Measurements from ENCODE around the gene BLOC1S1. TPM values are rescaled to one million over a fixed set of nuclear protein-coding genes. Genes with fewer than 3 reads are reported as not detected.
"Not testable (repeated sequence)": the region's sequence is repeated elsewhere in the genome, so short reads cannot be mapped to it uniquely, and the experiment has no call there.

BLOC1S1 gene
- total RNA-seq, 1 donor from 2014 or later = 109 TPM

DNA sequence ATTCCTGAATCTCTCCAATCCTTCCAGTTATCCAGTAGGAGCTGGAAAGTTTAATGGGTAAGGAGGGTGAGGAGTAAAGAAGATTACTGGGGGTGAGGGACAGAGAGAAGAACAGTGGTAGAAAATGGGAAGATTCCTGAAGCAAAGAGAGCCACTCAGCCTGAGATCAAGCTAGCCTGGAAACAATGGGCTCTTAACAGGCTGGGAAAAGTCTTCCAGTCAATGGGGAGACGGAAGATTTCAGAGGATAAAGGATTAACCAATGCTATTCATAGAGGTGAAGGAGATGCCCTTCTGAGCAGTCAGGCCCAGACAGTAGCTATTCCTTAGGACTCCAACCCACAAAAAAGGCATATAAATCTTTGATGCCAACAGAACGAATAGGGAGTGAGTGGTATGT, 41.9 kb downstream of the BLOC1S1 start:
- intact Hi-C loops (cut with micrococcal nuclease) = no loop called here
- TF ChIP-seq, protein P1, sequence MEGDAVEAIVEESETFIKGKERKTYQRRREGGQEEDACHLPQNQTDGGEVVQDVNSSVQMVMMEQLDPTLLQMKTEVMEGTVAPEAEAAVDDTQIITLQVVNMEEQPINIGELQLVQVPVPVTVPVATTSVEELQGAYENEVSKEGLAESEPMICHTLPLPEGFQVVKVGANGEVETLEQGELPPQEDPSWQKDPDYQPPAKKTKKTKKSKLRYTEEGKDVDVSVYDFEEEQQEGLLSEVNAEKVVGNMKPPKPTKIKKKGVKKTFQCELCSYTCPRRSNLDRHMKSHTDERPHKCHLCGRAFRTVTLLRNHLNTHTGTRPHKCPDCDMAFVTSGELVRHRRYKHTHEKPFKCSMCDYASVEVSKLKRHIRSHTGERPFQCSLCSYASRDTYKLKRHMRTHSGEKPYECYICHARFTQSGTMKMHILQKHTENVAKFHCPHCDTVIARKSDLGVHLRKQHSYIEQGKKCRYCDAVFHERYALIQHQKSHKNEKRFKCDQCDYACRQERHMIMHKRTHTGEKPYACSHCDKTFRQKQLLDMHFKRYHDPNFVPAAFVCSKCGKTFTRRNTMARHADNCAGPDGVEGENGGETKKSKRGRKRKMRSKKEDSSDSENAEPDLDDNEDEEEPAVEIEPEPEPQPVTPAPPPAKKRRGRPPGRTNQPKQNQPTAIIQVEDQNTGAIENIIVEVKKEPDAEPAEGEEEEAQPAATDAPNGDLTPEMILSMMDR (IDR thresholded peaks at IDR 0.05; ENCODE audit: borderline replicate concordance) = no peak
- Histone ChIP-seq H3K4me1 (no peaks in the 10 kb centered on the region), H3K27me3 (ENCODE audit: low read depth) (no peaks in the 10 kb centered on the region), H3K9me3 (replicated peaks) (no peaks in the 10 kb centered on the region), H3K27ac (replicated peaks) (no peak overlapping the region), H3K4me3 (no peak overlapping the region), H3K36me3 (peaks cover 81% of the 10 kb centered on the region)
- no peak for DNase-seq

DNA sequence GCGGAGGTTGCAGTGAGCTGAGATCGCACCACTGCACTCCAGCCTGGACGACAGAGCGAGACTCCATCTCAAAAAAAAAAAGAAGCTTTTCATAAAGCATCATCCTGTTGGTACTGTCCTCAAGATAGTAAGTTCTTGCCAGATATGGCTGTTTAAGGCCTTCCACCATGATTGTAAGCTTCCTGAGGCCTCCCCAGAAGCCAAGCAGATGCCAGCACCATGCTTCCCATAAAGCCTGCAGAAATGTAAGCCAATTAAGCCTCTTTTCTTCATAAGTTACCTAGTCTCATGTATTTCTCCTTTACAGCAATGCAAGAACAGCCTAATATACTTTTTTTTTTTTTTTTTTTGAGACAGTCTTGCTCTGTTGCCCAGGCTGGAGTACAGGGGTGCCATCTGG, 42.7 kb downstream of the BLOC1S1 start:
- H3K4me3 ChIP-seq; H3K4me1 ChIP-seq; intact Hi-C loops (cut with micrococcal nuclease); H3K27ac ChIP-seq (replicated peaks); DNase-seq; H3K9me3 ChIP-seq (replicated peaks); H3K27me3 ChIP-seq (ENCODE audit: low read depth): not testable (repeated sequence)
- peaks cover 79% of the 10 kb centered on the region for H3K36me3 ChIP-seq

DNA sequence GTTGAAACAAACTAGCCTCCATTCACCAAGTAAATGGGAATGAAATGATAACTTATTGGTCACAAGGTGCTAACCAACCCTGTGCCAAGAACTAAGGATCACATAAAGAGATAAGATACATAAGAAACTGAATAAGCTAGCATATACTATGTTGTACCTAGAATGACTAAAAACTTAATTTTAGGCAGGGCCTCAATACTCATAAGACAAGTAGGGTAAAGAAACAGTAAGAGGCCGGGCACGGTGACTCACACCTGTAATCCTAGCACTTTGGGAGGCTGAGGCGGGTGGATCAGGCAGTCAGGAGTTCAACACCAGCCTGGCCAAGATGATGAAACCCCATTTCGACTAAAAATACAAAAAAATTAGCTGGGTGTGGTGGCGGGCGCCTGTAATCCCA, 44.8 kb downstream of the BLOC1S1 start:
- H3K36me3 ChIP-seq = peaks cover 62% of the 10 kb centered on the region
- no peak overlapping the region for H3K27ac ChIP-seq (replicated peaks)

DNA sequence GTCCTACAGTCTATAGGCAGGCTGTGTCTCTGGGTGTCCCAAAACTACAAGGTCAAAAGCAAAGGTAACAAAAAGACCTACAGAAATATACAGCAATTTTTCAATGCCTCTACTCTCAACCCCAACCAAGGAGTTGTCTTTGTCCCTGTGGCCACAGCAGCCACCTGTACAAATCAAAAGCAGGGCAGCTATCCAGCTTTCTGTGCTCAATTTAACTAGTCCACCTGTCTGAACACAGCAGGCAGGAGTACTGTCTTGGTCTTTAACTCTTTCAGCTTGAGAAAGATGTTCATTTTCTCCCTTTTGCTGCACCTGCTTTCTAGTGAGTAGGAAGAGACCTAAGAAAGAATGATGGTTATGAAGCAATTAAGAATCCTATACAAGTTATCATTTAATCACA, 46.8 kb downstream of the BLOC1S1 start:
- Histone ChIP-seq H3K36me3 (peaks cover 49% of the 10 kb centered on the region), H3K27ac (replicated peaks) (no peak overlapping the region), H3K4me1 (no peaks in the 10 kb centered on the region), H3K4me3 (no peak overlapping the region), H3K9me3 (replicated peaks) (no peaks in the 10 kb centered on the region), H3K27me3 (ENCODE audit: low read depth) (no peaks in the 10 kb centered on the region)
- intact Hi-C loops (cut with micrococcal nuclease) = no loop called here
- TF ChIP-seq, protein P1 (IDR thresholded peaks at IDR 0.05; ENCODE audit: borderline replicate concordance) = no peak
- no peak for DNase-seq

More for the DNA sequence above, 44.8 kb downstream of the BLOC1S1 start:
- H3K9me3 ChIP-seq (replicated peaks) = no peaks in the 10 kb centered on the region
- H3K4me3 ChIP-seq = no peak overlapping the region
- H3K27me3 ChIP-seq (ENCODE audit: low read depth) = no peaks in the 10 kb centered on the region
- H3K4me1 ChIP-seq = no peaks in the 10 kb centered on the region
- no peak for DNase-seq
- TF ChIP-seq, protein P1 (IDR thresholded peaks at IDR 0.05; ENCODE audit: borderline replicate concordance) = no peak
- intact Hi-C loops (cut with micrococcal nuclease) = no loop called here

DNA sequence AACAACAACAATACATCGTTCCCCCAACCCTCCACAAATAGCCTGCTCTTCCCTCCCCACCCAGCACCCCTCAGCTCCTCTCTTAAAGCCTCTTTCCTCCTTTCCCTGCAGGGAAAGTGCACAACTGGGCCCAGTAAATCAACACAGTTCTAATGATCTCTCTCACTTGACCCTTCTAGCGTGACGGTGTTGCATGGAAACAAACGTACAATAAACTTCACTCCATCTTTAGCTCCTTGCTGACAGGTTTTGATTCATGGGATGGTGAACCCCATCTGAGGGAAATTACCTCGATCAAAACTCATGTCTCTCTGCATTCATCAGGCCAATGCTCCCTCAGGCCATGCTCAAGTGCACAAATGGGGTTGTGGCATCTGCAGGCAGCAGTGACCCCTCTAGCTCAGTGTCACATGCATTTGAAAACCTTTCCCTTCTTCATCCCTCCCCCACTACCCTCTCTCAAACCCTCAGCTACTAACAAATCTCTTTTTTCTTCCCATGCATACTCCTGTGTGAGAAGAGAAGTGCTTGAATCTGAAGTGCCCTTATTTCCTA, 50.0 kb downstream of the BLOC1S1 start:
- H3K36me3 ChIP-seq = peaks cover 28% of the 10 kb centered on the region
- intact Hi-C loops (cut with micrococcal nuclease) = no loop called here

DNA sequence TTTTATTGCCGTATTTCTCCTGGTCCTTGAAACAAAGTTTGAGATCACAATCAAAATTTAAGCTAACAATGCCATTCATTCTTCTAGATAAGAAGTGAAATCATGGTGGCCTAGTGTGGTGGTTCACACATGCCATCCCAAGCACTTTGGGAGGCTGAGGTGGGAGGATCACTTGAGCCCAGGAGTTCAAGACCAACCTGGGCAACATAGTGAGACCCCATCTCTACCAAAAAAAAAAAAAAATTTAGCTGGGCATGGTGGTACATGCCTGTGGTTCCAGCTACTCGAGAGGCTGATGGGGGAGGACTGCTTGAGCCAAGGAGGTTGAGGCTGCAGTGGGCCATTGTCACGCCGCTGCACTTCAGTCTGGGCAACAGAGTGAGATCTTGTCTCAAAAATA, 51.3 kb downstream of the BLOC1S1 start:
- Histone ChIP-seq H3K4me3 (no peak overlapping the region), H3K9me3 (replicated peaks) (no peaks in the 10 kb centered on the region), H3K27me3 (ENCODE audit: low read depth) (no peaks in the 10 kb centered on the region), H3K27ac (replicated peaks) (no peak overlapping the region), H3K36me3 (peaks cover 40% of the 10 kb centered on the region), H3K4me1 (no peaks in the 10 kb centered on the region)
- intact Hi-C loops (cut with micrococcal nuclease) = no loop called here
- no peak for DNase-seq
- TF ChIP-seq, protein P1 (IDR thresholded peaks at IDR 0.05; ENCODE audit: borderline replicate concordance) = no peak

More for the DNA sequence above, 50.0 kb downstream of the BLOC1S1 start:
- DNase-seq = no peak
- Histone ChIP-seq H3K27me3 (ENCODE audit: low read depth) (no peaks in the 10 kb centered on the region), H3K9me3 (replicated peaks) (no peaks in the 10 kb centered on the region), H3K4me3 (no peak overlapping the region), H3K4me1 (no peaks in the 10 kb centered on the region), H3K27ac (replicated peaks) (no peak overlapping the region)
- TF ChIP-seq, protein P1 (IDR thresholded peaks at IDR 0.05; ENCODE audit: borderline replicate concordance) = no peak

Other genes starting within 250 kb of the BLOC1S1 start
- gene OR6C70, start 245.9 kb upstream of the BLOC1S1 start, total RNA-seq = not detected
- gene OR6C68, start 223.7 kb upstream of the BLOC1S1 start, total RNA-seq = not detected
- not detected for gene OR6C4, start 166.4 kb upstream of the BLOC1S1 start, total RNA-seq
- not detected for gene OR2AP1, start 143.6 kb upstream of the BLOC1S1 start, total RNA-seq
- gene OR10P1, start 79.2 kb upstream of the BLOC1S1 start, total RNA-seq = not detected
- 520 TPM for gene ITGA7, start 8.1 kb upstream of the BLOC1S1 start, total RNA-seq
- 12.2 TPM for gene RDH5, start 4.3 kb downstream of the BLOC1S1 start, total RNA-seq
- 705 TPM for gene CD63, start 13.0 kb downstream of the BLOC1S1 start, total RNA-seq
- 15.6 TPM for gene GDF11, start 27.1 kb downstream of the BLOC1S1 start, total RNA-seq
- gene SARNP, start 101.7 kb downstream of the BLOC1S1 start, total RNA-seq = 53.2 TPM
- 13.3 TPM for gene ORMDL2, start 102.0 kb downstream of the BLOC1S1 start, total RNA-seq
- gene DNAJC14, start 113.5 kb downstream of the BLOC1S1 start, total RNA-seq = 18.6 TPM
- gene MMP19, start 126.9 kb downstream of the BLOC1S1 start, total RNA-seq = 2.2 TPM
- 14.8 TPM for gene PYM1, start 211.8 kb downstream of the BLOC1S1 start, total RNA-seq
- gene DGKA, start 215.1 kb downstream of the BLOC1S1 start, total RNA-seq = 6.5 TPM
- 0.16 TPM for gene PMEL, start 250.0 kb downstream of the BLOC1S1 start, total RNA-seq

Measured in left ventricle myocardium inferior (tissue), 1 donor.